ENCODE data around the gene ZFYVE19.

The ZFYVE19 gene

DNA sequence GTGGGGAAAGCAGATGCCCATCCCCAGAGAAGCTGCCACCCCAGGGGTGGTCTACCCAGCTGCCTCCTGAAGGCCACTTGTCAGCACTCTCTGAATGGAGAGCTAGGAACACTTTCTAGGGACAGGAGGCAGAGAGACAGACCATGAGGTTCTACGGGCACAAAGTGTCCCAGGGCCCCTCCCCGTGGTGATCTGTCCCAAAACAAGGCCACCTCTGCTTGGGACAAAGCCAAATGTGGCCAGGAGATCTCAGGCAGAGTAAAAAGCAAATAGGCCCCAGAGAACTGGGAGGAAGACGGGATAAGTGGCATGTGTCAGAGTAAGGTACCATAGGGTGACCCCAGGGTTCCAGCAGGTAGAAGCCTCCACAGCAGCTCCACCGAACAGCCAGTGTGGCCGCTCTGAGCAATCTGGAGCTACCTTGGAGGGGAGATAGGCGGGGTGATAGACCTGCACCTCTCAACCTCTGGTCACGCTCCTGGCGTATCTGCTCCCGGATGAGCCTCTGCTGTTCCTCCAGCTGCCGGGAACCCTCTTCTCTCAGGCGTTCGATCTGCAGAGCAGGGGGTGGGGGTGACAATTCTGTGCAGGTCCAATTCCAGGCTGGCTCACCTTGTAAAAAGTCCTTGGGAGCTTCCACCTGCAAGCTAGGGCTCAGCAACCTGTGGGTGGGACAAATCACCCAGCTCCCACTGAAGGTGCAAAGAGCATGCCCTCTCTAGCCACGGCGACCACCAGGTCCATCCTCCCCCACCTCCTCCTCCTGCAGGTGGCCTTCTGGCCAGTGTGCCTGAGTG lies 31.0 kb upstream of the ZFYVE19 start:
- no peak for DNase-seq

GRCh38 chr15:40776537-40777141 lies 30.2 kb upstream of the ZFYVE19 start:
- DNase-seq, result no peak

DNA sequence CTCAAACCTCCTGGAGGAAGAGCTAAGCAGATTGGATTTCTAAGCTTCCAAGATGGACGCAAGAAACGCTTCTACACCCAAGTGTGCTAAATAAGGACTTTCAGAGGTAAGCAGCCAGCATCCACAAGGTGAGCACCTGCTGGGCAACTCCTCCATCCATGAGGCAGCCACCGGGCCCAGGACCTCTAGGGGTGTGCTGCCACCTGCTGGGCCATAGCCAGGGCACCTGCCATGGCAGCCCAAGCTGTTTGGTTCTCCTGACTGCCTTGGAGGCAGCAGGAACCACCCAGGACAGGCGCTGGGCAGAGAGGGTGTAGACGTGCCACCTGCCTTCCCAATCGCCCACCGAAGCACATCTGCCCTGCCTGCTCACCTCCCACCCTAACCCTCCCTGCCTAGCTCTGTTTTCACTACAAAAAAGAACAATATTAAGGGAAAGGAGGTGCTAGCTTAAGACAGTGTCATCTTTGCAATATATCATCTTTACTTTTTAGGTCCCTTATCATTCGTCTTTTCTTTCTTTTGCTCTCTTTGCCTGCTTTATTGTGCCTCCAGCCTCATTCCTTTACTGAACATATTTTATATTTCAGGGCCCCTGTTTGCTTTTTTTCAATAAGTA lies 24.2 kb upstream of the ZFYVE19 start:
- DNase-seq, result no peak

DNA sequence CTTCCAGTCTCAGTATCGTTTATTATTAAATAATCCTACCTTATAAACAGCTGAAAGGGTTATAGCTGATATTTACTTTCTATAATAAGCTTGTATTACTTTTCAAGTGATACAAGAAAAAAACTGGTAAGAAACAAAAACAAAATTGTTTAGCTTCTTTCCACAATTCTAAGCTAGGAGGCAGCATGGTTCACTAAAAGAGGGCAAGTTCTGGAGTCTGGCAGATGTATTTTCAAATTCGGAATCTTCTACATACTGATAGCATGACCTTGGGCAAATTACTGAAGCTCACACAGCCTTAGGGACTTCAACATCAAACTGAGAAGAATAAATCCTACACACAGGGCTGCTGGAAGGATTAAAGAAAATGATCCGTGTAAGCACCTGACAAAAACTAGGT lies 21.7 kb upstream of the ZFYVE19 start:
- no peak for DNase-seq

GRCh38 chr15:40785814-40786213 lies 21.1 kb upstream of the ZFYVE19 start:
- no peak for DNase-seq

DNA sequence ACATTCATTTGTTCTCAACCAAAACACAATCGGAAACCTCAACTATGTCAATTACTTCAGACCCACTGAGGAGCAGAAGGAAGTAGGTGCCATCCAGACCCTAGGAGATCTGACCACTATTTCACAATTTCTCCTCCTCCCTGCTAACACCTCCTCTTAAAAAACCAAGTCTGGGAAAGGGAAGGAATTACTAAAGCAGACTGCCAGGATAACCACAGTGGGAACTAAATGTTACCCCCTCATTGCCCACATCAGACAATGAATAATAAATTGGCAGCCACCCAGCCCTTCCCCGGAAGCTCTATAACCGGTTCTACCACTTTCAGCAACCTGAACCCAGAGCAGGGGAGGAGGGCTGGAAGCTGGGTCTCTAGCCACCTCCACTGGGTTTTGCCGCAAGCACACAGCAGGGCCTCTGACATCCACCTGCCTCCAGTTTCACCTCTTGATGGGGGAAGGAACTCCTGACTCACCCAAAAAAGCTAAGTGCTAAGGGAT lies 19.5 kb upstream of the ZFYVE19 start:
- DNase-seq, result no peak

GRCh38 chr15:40787991-40788390 lies 18.9 kb upstream of the ZFYVE19 start:
- no peak for DNase-seq

DNA sequence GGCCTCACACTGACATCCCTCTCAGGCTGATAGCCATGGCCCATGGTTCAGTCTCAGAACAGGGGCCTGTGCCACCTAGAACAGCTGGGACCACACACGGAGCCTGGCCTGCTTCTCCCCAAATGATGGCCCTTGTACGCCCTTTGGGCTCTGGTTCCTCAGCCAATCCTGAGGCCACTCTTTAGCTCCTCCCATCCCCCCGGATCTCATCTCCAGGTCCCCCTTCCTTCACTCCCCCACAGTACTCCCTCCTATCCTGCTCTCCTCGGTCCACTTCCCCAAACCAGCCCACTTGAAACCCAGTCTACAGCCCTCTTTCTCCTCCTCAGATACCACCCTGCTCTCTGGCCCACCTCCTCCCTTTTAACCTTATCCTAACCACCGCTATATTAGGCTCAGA lies 17.8 kb upstream of the ZFYVE19 start:
- DNase-seq, result no peak

DNA sequence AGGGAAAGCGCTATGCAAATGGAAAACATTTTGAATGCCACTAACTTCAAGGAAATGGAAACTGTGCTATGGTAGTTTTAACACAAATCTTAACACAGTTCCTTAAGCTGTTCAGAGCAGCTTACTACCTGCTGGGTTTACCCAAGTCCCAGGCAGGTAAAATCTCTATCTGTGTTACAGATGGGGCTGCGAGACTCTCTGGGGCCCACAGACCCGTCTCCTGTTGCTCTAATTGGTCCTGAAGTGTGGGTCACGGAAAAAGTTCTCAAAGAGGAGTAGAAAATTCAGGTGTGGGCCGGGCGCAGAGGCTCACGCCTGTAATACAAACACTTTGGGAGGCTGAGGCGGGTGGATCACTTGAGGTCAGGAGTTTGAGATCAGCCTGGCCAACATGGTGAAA lies 16.9 kb upstream of the ZFYVE19 start:
- no peak for DNase-seq

GRCh38 chr15:40790718-40791117 lies 16.2 kb upstream of the ZFYVE19 start:
- DNase-seq, result no peak

GRCh38 chr15:40792394-40792793 lies 14.5 kb upstream of the ZFYVE19 start:
- DNase-seq, result no peak

DNA sequence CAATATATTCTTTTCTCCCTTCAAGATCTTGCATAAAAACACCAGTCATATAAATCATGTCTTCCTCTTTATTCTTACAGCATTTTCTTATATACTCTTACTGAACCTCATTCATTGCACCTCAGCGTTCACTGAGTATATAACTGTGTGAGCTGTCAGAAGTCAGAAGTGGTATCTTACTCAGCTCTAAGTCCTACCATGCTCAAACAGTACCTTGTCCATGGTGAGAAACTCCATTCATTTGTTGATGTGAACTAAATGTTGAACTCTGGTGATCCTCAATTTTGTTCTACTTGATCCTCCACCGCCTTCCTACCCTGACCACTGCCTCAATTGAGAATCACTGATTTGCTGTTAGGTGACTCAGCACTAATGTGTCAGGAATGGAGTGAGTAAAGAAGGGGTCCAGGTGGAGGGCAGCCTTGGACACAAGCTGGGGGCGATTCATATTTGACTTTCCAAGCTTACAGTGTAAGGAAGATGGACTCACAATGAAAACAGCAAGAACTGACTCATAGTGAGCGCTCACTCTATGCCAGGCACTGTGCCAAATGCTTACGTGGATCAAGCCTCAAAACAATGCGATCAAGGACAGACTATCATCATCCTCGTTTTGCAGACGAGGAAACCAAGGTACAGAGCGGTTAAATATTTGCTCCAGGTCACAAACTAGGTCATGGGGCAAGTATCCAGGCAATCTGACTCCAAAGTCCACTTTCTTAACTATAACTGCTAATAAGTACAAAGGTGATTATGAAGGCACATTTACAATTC lies 13.5 kb upstream of the ZFYVE19 start:
- DNase-seq, result no peak

GRCh38 chr15:40796041-40796440 lies 10.8 kb upstream of the ZFYVE19 start:
- DNase-seq, result no peak

DNA sequence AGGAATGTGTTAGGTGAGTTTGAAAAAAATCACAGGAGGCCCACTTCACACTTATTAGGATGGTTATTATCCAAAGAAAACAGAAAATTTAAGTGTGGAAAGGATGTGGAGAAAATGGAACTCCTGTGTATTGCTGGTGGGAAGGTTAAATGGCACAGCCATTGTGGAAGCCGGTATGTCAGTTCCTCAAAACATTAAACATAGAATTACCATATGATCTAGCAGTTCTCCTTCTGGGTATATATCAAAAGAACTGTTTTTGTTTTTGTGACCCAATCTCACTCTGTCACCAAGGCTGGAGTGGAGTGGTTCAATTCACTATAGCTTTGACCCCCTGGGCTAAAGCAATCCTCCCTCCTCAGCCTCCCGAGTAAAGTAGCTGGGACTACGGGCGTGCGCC lies 10.4 kb upstream of the ZFYVE19 start:
- no peak for DNase-seq

GRCh38 chr15:40799523-40799922 lies 7.4 kb upstream of the ZFYVE19 start:
- DNase-seq, result no peak

- no peak for DNase-seq
Observed at GRCh38 chr15:40803076-40803475, 3.8 kb upstream of the ZFYVE19 start.

GRCh38 chr15:40803688-40804087 lies 3.2 kb upstream of the ZFYVE19 start:
- no peak for DNase-seq

DNA sequence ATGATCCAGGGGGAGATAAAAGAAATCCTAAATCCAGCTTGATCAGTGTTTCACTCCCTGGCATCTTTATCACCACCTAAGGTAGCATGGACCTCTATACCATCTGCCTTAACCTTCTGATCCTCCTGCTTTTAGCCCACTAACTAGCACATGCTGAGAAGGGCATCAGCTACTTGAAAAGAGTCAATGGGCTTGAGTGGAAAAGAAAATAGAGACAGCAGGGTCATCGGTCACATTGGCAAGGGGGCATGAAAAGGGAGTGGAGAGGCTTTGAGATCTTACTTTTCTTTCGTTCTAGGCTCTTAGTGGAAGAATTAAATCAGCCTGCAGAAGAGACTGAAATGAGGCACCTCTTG lies 239 bp upstream of the ZFYVE19 start:
- no peak for DNase-seq

GRCh38 chr15:40807888-40808461 lies 1.1 kb downstream of the ZFYVE19 start:
- DNase-seq, result no peak

- DNase-seq, result no peak
Observed at GRCh38 chr15:40808861-40809450, 2.1 kb downstream of the ZFYVE19 start.

DNA sequence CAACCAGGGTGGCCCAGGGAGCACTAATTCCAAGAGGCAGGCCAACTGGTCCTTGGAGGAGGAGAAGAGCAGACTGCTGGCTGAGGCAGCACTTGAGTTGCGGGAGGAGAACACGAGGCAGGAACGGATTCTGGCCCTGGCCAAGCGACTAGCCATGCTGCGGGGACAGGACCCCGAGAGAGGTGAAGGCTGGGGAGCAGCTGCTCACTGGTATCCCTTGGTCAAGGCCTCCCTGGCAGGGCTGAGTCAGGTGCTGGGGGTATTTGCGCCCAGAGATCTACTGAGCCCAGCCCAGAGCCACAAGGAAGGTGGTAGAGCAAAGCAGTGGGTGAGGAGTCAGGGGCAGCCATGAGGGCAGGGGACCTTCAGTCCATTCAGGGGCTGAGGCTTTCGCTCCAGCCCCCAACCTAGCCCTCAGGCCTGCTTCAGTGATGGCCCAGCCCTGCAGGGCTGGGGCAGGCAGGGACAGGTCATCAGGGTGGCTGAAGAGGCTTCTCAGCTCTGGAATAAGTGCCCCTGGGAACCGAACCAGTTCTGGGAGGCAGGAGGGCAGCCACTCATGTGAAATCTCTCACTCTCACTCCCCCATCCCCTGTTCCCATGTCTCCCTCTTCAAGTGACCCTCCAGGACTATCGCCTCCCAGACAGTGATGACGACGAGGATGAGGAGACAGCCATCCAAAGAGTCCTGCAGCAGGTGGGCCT lies 6.0 kb downstream of the ZFYVE19 start:
- DNase-seq, result no peak
